Common myeloid progenitor, CD34-positive (primary cell): ENCODE results near the gene NELFA.
"Not testable (repeated sequence)": the region's sequence is repeated elsewhere in the genome, so short reads cannot be mapped to it uniquely, and the experiment has no call there.

Experiments used
- CTCF ChIA-PET: fragments of 350-600 bp; sonication (Branson Sonifier 250); formaldehyde crosslinking; loops from one replicate; lab custom pipeline; 2021; ENCODE audit warnings: antibody characterized with exemption; lab: Charles Lee
- POLR2A ChIA-PET: fragments of 350-600 bp; sonication (Branson Sonifier 250); formaldehyde crosslinking; loops from one replicate; lab custom pipeline; 2021; ENCODE audit warnings: antibody characterized with exemption; lab: Charles Lee
- DNase-seq, 3 donors: peaks; one replicate each; pipeline versions ENCODE4 v3.0.0 to v3.0.0-alpha.2; 2013
- H3K27ac ChIP-seq, 2 experiments: 1 replicate in 1 of 2; 2 replicates in 1 of 2; pipeline ENCODE4 v1.7.0; 2013; ENCODE audit warnings: inconsistent platforms in 2 of 2, low read length in 2 of 2, mild to moderate bottlenecking in 2 of 2, low read depth in 1 of 2, moderate library complexity in 1 of 2; ENCODE audit not compliant: severe bottlenecking in 2 of 2, insufficient read depth in 1 of 2, poor library complexity in 1 of 2
- H3K27me3 ChIP-seq, 5 experiments: replicated peaks in 2 of 5; 1 replicate in 3 of 5; 2 replicates in 2 of 5; pipeline versions ENCODE4 v1.6.1 to v1.7.0; 2013; ENCODE audit warnings: low read length in 4 of 5, mild to moderate bottlenecking in 2 of 5, moderate library complexity in 2 of 5, inconsistent platforms in 1 of 5; ENCODE audit not compliant: insufficient read depth in 5 of 5, control insufficient read depth in 4 of 5
- H3K36me3 ChIP-seq, 4 experiments: 1 replicate in 2 of 4; 2 replicates in 2 of 4; pipeline versions ENCODE4 v1.6.1 to v1.7.0; 2013; ENCODE audit warnings: low read length in 3 of 4, control low read depth in 1 of 4, mild to moderate bottlenecking in 1 of 4; ENCODE audit not compliant: control insufficient read depth in 4 of 4, insufficient read depth in 4 of 4
- H3K4me1 ChIP-seq, 4 experiments: 1 replicate in 3 of 4; 2 replicates in 1 of 4; pipeline versions ENCODE4 v1.6.1 to v1.7.1; 2013; ENCODE audit warnings: low read length in 3 of 4, mild to moderate bottlenecking in 3 of 4, control low read depth in 1 of 4, inconsistent platforms in 1 of 4, moderate library complexity in 1 of 4; ENCODE audit not compliant: control insufficient read depth in 4 of 4, insufficient read depth in 4 of 4; ENCODE audit errors: control extremely low read depth in 1 of 4
- H3K4me3 ChIP-seq, 7 experiments: 1 replicate in 4 of 7; 2 replicates in 3 of 7; pipeline versions ENCODE4 v1.5.1 to v1.7.0; 2013; ENCODE audit warnings: mild to moderate bottlenecking in 7 of 7, low read length in 6 of 7, moderate library complexity in 6 of 7, inconsistent platforms in 2 of 7, low read depth in 2 of 7, control low read depth in 1 of 7; ENCODE audit not compliant: insufficient read depth in 4 of 7, control insufficient read depth in 1 of 7; ENCODE audit errors: extremely low read depth in 1 of 7
- H3K9me3 ChIP-seq, 5 experiments: 1 replicate in 4 of 5; 2 replicates in 1 of 5; pipeline versions ENCODE4 v1.6.1 to v1.7.1; 2013; ENCODE audit warnings: low read length in 4 of 5, mild to moderate bottlenecking in 2 of 5, inconsistent platforms in 1 of 5, low read depth in 1 of 5, moderate library complexity in 1 of 5; ENCODE audit not compliant: control insufficient read depth in 4 of 5, insufficient read depth in 2 of 5; ENCODE audit errors: control extremely low read depth in 1 of 5
- WGBS: methylation state at CpG from one replicate; pipeline ENCODE4 v1.1.5; 2013; ENCODE audit not compliant: insufficient coverage; 5-methylcytosine and 5-hydroxymethylcytosine counted together

NELFA gene

GRCh38 chr4:2007804-2008670 is 737 bp downstream of the NELFA start:
- peak in 1 of 3 donors; percentile 21 for DNase-seq
- H3K27me3 ChIP-seq: peaks cover 0 to 4% (median 0%) of the 10 kb centered on the region in 5 experiments
- H3K36me3 ChIP-seq: peaks cover 3 to 14% (median 6%) of the 10 kb centered on the region in 4 experiments
- CTCF ChIA-PET: no interaction called here
- POLR2A ChIA-PET: no interaction called here
- H3K9me3 ChIP-seq: no peaks in the 10 kb centered on the region
- peak overlapping the region; percentile 66 to 100 (median 94) for H3K4me3 ChIP-seq
- 1% methylated on average over 19 of the region's 57 CpGs for WGBS
- H3K4me1 ChIP-seq: peaks cover 5 to 27% (median 20%) of the 10 kb centered on the region in 4 experiments
- H3K27ac ChIP-seq: peak overlapping the region; percentile 95 to 98

- H3K27me3 ChIP-seq: peaks cover 0 to 4% (median 0%) of the 10 kb centered on the region in 5 experiments
- POLR2A ChIA-PET: interaction anchor here (0.6 kb wide), 1 partner anchor 11 kb away, joined by 3 read pairs; no protein-coding TSS in a partner anchor
- peaks cover 3 to 14% (median 6%) of the 10 kb centered on the region in 4 experiments for H3K36me3 ChIP-seq
- CTCF ChIA-PET: interaction anchor here (0.6 kb wide), 1 partner anchor 98 kb away, joined by 3 read pairs; no protein-coding TSS in a partner anchor
- H3K27ac ChIP-seq: no peak overlapping the region
- WGBS: 96% methylated on average over 13 of the region's 15 CpGs
- peak overlapping the region in 5 of 7 experiments; percentile 90 to 99 (median 94) for H3K4me3 ChIP-seq
- H3K4me1 ChIP-seq: peaks cover 5 to 27% (median 20%) of the 10 kb centered on the region in 4 experiments
- DNase-seq: no peak
- no peaks in the 10 kb centered on the region for H3K9me3 ChIP-seq
These were observed 1.7 kb downstream of the NELFA start for GRCh38 chr4:2006956-2007653.

- Histone ChIP-seq H3K4me1 (peaks cover 5 to 27% (median 20%) of the 10 kb centered on the region in 4 experiments), H3K27me3 (no peaks in the 10 kb centered on the region), H3K27ac (no peak overlapping the region), H3K9me3 (no peaks in the 10 kb centered on the region), H3K36me3 (peaks cover 3 to 14% (median 6%) of the 10 kb centered on the region in 4 experiments), H3K4me3 (peak overlapping the region in 1 of 7 experiments; percentile 6)
- ChIA-PET CTCF (interaction anchor here (0.6 kb wide), 1 partner anchor 99 kb away, joined by 3 read pairs; no protein-coding TSS in a partner anchor), POLR2A (interaction anchor here (0.6 kb wide), 1 partner anchor 10 kb away, joined by 3 read pairs; no protein-coding TSS in a partner anchor)
- DNase-seq: no peak
- 98% methylated on average over 6 of the region's 7 CpGs for WGBS
These were observed 2.4 kb downstream of the NELFA start for GRCh38 chr4:2006367-2006766.

GRCh38 chr4:2003361-2003760 is 5.4 kb downstream of the NELFA start:
- POLR2A ChIA-PET, CTCF ChIA-PET, H3K27ac ChIP-seq, H3K4me3 ChIP-seq, H3K27me3 ChIP-seq, DNase-seq: not testable (repeated sequence)
- WGBS: 100% methylated on average over 1 of the region's 2 CpGs
- peaks cover 8 to 20% (median 12%) of the 10 kb centered on the region in 4 experiments for H3K36me3 ChIP-seq
- H3K4me1 ChIP-seq: peaks cover 5 to 13% (median 9%) of the 10 kb centered on the region in 4 experiments
- H3K9me3 ChIP-seq: peaks cover 0 to 15% (median 6%) of the 10 kb centered on the region in 5 experiments

- Histone ChIP-seq H3K36me3 (peaks cover 9 to 50% (median 13%) of the 10 kb centered on the region in 4 experiments), H3K9me3 (peaks cover 3 to 40% (median 18%) of the 10 kb centered on the region in 5 experiments)
- WGBS: 100% methylated on average over 1 of the region's 4 CpGs
- DNase-seq, CTCF ChIA-PET, H3K4me3 ChIP-seq, H3K4me1 ChIP-seq, H3K27me3 ChIP-seq, POLR2A ChIA-PET, H3K27ac ChIP-seq: not testable (repeated sequence)
These were observed 9.5 kb downstream of the NELFA start for GRCh38 chr4:1999308-1999707.

- Histone ChIP-seq H3K4me1 (no peaks in the 10 kb centered on the region), H3K36me3 (peaks cover 9 to 47% (median 12%) of the 10 kb centered on the region in 4 experiments), H3K9me3 (peaks cover 3 to 40% (median 18%) of the 10 kb centered on the region in 5 experiments), H3K27ac (no peak overlapping the region), H3K27me3 (no peaks in the 10 kb centered on the region), H3K4me3 (no peak overlapping the region)
- 100% methylated on average over 3 of the region's 7 CpGs for WGBS
- DNase-seq: no peak
- POLR2A ChIA-PET: interaction anchor here (0.7 kb wide), 1 partner anchor 22 kb away, joined by 7 read pairs; no protein-coding TSS in a partner anchor
- CTCF ChIA-PET: interaction anchor here (0.9 kb wide), 1 partner anchor 96 kb away, joined by 3 read pairs; no protein-coding TSS in a partner anchor
These were observed 10.5 kb downstream of the NELFA start for GRCh38 chr4:1998296-1998695.
